Measurements from ENCODE around the gene RGP1. TPM values are rescaled to one million over a fixed set of nuclear protein-coding genes. Genes with fewer than 3 reads are reported as not detected.

The RGP1 gene
- polyA plus RNA-seq, 1 experiment, result 19.7 TPM

DNA sequence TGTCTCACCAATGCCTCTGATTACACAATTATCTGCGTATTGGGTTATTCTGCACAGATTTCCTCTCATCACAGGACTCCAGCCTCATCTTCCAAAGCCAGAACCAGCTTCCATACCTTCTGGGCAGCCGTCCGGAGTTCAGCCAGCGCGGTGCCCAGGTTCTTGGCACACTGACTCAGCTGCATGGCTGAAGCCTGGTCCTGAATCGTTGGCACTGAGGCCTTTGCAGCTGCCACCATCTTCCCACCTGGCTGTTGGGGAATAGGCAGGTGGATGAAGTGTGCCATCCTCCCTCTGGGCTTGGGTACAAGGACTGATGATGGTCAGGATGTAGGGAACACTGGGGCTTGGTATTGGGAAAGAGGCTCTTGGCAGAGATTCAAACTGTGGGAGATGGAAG lies 35.0 kb upstream of the RGP1 start:
- H3K4me3 ChIP-seq (ENCODE audit: low read depth, low read length), result no peak overlapping the region

DNA sequence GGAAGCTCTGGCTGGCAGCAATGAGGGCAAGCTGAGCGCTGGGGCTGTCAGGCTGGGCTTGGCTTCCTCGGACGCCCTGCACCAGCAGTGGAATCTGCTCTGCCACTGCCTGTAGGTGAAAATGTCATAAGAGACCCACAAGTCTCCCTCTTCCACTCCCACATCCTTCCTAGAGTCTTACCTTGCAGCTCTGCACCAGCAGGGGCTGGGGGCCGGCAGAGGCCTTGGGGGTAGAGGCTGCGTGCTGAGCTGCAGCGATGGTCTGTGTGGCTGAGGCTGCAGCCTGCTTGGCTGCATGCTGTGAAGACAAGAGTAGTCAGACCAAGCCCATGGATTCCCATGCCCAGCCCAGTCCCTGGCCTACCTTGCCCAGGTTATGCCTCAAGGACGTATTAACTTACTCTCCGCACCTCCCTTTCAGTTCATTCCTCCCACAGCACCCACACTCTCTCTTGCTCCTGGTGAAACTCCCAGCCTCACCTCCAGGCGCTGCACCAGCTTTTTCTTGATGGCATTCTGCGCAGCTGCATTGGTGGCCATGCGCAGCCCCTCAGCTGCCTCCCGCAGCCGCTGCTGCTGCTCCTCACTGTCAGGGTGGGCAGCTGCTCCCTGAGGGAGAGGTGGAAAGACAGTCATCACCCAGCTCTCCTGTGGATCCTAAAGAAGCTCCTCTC lies 34.4 kb upstream of the RGP1 start:
- H3K27me3 ChIP-seq (ENCODE audit: control insufficient read depth, insufficient read depth, low read length), result no peaks in the 10 kb centered on the region
- DNase-seq (ENCODE audit: low read depth), result no peak
- no peak overlapping the region for H3K4me3 ChIP-seq (ENCODE audit: low read depth, low read length)
- peaks cover 72% of the 10 kb centered on the region for H3K36me3 ChIP-seq (ENCODE audit: control insufficient read depth, insufficient read depth, low read length)
- CTCF ChIA-PET, result interaction anchor here (0.9 to 16.4 kb wide), 5 partner anchors 12 to 111 kb away, joined by 3 to 177 read pairs (median 3); no protein-coding TSS in a partner anchor
- POLR2A ChIA-PET, result no interaction called here
- TF ChIP-seq, protein P1, sequence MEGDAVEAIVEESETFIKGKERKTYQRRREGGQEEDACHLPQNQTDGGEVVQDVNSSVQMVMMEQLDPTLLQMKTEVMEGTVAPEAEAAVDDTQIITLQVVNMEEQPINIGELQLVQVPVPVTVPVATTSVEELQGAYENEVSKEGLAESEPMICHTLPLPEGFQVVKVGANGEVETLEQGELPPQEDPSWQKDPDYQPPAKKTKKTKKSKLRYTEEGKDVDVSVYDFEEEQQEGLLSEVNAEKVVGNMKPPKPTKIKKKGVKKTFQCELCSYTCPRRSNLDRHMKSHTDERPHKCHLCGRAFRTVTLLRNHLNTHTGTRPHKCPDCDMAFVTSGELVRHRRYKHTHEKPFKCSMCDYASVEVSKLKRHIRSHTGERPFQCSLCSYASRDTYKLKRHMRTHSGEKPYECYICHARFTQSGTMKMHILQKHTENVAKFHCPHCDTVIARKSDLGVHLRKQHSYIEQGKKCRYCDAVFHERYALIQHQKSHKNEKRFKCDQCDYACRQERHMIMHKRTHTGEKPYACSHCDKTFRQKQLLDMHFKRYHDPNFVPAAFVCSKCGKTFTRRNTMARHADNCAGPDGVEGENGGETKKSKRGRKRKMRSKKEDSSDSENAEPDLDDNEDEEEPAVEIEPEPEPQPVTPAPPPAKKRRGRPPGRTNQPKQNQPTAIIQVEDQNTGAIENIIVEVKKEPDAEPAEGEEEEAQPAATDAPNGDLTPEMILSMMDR (IDR thresholded peaks at IDR 0.05; ENCODE audit: insufficient read depth, low read depth, low read length), result no peak

More for the DNA sequence above, 35.0 kb upstream of the RGP1 start:
- POLR2A ChIA-PET, result no interaction called here
- no peak for DNase-seq (ENCODE audit: low read depth)
- CTCF ChIA-PET, result interaction anchor here (0.9 to 16.4 kb wide), 5 partner anchors 13 to 111 kb away, joined by 3 to 177 read pairs (median 3); no protein-coding TSS in a partner anchor
- no peaks in the 10 kb centered on the region for H3K27me3 ChIP-seq (ENCODE audit: control insufficient read depth, insufficient read depth, low read length)
- TF ChIP-seq, protein P1 (IDR thresholded peaks at IDR 0.05; ENCODE audit: insufficient read depth, low read depth, low read length), result no peak
- peaks cover 66% of the 10 kb centered on the region for H3K36me3 ChIP-seq (ENCODE audit: control insufficient read depth, insufficient read depth, low read length)

DNA sequence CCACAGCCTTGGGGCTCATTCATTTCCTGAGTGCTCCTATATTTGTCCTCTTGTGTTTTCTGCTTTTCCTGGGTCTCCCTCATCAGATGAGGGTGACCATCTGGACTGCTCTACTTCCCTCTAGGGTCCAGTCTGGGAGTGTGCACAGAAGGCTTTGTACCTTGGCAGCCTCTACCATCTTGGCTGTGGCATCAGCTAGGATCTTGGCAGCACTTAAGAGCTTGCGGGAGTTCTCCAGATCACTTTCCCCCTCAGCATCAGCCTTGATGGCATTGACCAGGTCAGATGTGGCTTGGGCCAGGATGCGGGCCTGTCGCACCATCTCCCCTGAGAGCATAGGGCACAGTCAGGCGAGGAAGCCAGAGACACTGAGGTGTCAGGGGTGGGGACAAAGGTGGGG lies 32.9 kb upstream of the RGP1 start:
- TF ChIP-seq, protein P1 (IDR thresholded peaks at IDR 0.05; ENCODE audit: insufficient read depth, low read depth, low read length), result no peak
- H3K36me3 ChIP-seq (ENCODE audit: control insufficient read depth, insufficient read depth, low read length), result peaks cover 75% of the 10 kb centered on the region
- no peaks in the 10 kb centered on the region for H3K27me3 ChIP-seq (ENCODE audit: control insufficient read depth, insufficient read depth, low read length)
- H3K4me3 ChIP-seq (ENCODE audit: low read depth, low read length), result no peak overlapping the region
- CTCF ChIA-PET, result interaction anchor here (1.0 to 16.4 kb wide), 3 partner anchors 8 to 19 kb away, joined by 5 to 177 read pairs (median 36); no protein-coding TSS in a partner anchor
- DNase-seq (ENCODE audit: low read depth), result no peak
- POLR2A ChIA-PET, result no interaction called here

DNA sequence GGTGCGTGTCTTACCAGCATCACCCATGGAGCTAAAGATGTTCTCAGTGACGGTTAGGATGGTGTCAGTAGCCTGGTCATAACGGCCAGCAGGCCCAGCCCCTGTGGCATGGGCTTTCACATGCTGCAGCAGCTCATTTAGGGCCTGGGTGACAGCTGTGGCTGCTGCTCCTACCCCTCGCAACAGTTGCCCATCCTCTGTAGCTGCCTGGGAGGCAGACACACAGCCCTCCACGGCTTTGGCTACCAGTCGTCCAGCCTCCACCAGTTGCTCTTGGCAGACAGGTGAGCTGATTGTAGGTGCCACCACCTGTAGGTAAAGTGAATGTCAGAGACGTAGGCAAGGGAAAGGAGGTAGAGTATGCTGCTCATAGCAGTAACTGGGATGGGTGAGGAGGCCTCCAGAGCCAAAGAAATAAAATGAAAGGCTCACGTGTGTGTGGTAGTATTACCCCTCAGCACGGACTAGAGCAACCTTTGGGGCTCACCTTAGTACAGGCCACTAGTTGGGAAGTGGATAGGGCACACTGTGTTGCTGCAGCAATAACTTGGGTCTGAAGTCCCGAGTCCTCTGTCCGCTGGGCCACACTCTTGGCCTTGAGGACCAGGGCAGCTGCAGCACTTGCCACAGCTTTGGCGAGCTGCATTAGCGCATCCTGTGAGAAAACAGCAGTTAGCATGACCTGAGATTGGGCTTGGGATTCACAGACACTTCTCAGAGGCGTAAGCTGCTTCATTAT lies 31.8 kb upstream of the RGP1 start:
- H3K4me3 ChIP-seq (ENCODE audit: low read depth, low read length), result no peak overlapping the region
- ChIA-PET CTCF (interaction anchor here (1.0 to 16.4 kb wide), 3 partner anchors 9 to 20 kb away, joined by 5 to 177 read pairs (median 36); no protein-coding TSS in a partner anchor), POLR2A (interaction anchor here (1.1 kb wide), 1 partner anchor 11 kb away, joined by 3 read pairs; no protein-coding TSS in a partner anchor)

More for the DNA sequence above, 31.8 kb upstream of the RGP1 start:
- no peak for DNase-seq (ENCODE audit: low read depth)
- Histone ChIP-seq H3K36me3 (ENCODE audit: control insufficient read depth, insufficient read depth, low read length) (peaks cover 77% of the 10 kb centered on the region), H3K27me3 (ENCODE audit: control insufficient read depth, insufficient read depth, low read length) (no peaks in the 10 kb centered on the region)
- TF ChIP-seq, protein P1 (IDR thresholded peaks at IDR 0.05; ENCODE audit: insufficient read depth, low read depth, low read length), result no peak
